Retinal pigment epithelial cell (primary cell): ENCODE results near the gene RASA1.

Source experiments
- DNase-seq: peaks from one replicate; pipeline ENCODE4 v3.0.0-alpha.2; 2010; ENCODE audit warnings: low read depth
- H3K4me3 ChIP-seq: 2 replicates; pipeline ENCODE4 v1.5.1; 2011; ENCODE audit warnings: mild to moderate bottlenecking, low read length, control low read depth, moderate library complexity
- CTCF ChIP-seq: conservative IDR thresholded peaks from 2 replicates; pipeline ENCODE4 v1.5.1; 2011; ENCODE audit warnings: low read depth, low read length, control low read depth, inconsistent platforms

The RASA1 gene

DNA sequence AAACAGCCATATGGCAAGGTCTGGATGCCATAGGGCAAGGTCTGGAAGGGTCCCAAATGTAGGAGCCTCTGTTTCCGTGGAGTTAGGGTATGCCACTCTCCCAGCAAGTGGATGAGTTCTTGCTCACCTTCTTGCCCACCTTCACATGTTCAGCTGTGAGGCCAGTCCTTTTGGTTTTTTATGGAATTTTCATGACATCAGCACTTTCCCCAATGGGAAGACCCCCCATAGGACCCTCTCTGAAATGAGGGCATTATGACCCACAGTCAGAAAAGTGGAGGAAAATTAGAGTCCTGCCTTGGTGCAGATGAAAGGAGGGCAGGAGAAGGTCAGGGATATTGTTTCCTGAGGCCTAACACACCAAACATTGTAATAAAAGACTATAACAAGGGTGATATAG, 53.9 kb downstream of the RASA1 start:
- no peak for DNase-seq
- no peak overlapping the region for H3K4me3 ChIP-seq
- TF ChIP-seq CTCF, result no peak

- no peak overlapping the region for H3K4me3 ChIP-seq
- TF ChIP-seq CTCF, result no peak
- no peak for DNase-seq
Measured at GRCh38 chr5:87322381-87322780, 54.7 kb downstream of the RASA1 start.

DNA sequence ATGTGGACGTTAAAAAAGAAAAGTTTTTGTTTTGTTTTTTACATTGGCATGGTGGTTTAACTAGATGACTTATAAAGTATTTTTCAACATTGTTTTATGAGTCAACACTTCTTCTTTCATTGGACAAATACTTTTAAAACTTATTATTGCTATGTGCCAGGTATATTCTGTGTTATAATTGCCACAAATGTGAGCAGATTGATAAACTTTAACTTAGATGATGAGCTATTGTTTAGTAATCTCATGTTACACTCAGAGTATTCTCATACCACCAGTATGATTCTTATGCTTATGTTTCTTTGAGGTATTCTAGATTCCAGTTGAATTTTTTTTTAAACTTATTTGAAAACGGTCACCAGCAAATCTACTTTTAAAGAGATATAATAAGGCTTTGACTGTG, 60.3 kb downstream of the RASA1 start:
- no peak overlapping the region for H3K4me3 ChIP-seq
- no peak for DNase-seq
- no peak for TF ChIP-seq CTCF

- DNase-seq, result no peak
- no peak overlapping the region for H3K4me3 ChIP-seq
- no peak for TF ChIP-seq CTCF
Measured at GRCh38 chr5:87329114-87329513, 61.4 kb downstream of the RASA1 start.

GRCh38 chr5:87339986-87340385, 72.3 kb downstream of the RASA1 start:
- no peak overlapping the region for H3K4me3 ChIP-seq
- no peak for TF ChIP-seq CTCF
- no peak for DNase-seq

DNA sequence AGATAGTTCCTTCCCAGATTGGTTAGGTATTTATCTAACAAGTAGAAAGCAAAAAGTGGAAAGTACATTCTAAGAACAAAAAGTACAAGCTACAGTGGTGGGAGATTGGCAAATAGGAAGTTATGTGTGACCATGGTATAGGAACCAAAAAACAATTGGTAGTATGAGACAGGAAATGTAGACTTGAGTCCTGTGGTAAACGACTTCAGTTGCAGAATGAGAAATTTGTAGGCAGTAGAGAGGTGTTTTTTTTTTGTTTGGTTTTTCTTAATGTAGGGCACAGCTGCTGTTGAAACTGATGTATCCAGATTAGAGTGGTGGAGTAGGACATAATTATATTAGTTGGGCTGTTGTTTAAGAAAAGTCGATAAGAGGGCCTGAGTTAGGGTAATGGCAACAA, 73.0 kb downstream of the RASA1 start:
- TF ChIP-seq CTCF, result no peak
- no peak for DNase-seq
- no peak overlapping the region for H3K4me3 ChIP-seq

DNA sequence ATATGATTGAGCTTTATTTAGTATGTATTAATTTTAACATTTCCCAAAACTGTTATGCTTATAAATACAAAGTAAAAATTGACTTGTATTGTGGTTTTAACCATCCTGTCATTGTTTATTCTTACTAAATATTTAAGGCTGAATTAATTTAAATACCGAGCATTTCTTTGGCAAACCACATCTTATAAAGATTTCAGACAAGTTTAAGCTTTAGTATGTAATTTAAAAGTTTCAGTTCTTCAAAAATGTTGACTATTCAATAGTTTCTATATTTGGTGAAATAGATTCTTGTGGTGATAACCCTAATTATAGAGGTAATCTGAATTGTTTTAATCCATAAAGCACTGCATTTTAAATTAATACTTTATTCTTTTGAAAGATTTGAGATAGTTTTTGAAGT, 79.6 kb downstream of the RASA1 start:
- DNase-seq, result no peak
- TF ChIP-seq CTCF, result no peak
- H3K4me3 ChIP-seq, result no peak overlapping the region
